ENCODE data around the gene PTGDR. TPM values are rescaled to one million over a fixed set of nuclear protein-coding genes. Genes with fewer than 3 reads are reported as not detected.

The PTGDR gene
- total and polyA plus RNA-seq, 2 donors (not counting 1 experiment from before 2014, with no cell fraction given), result 0.08 TPM; not detected in 1

DNA sequence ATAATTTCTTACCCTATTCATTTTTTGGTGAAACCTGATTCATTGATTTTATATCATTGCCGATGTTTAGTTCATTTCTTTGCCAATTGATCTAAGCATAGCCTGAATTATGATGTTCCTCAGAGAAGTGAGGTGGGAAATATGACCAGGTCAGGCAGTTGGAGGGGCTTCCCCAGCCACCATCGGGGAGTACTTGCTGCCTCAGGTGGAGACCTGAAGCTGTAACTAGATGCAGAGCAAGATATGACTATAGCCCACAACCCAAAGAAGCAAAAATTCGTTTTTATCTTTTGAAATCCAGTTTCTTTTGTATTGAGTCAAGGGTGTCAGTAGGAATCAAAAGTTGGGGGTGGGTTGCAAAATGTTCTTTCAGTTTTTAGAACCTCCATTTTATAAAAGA, 7.9 kb downstream of the PTGDR start:
- no peak overlapping the region for H3K4me2 ChIP-seq (ENCODE audit: extremely low read depth, insufficient read depth, low read length)
- DNase-seq (ENCODE audit: low read depth in 2 of 2), result no peak
- no peaks in the 10 kb centered on the region for H3K36me3 ChIP-seq (ENCODE audit: control insufficient read depth, insufficient read depth, low read length)
- no peak overlapping the region for H3K27ac ChIP-seq (ENCODE audit: insufficient read depth, low read length)
- H2AFZ ChIP-seq (ENCODE audit: low read length), result no peak overlapping the region
- H3K9ac ChIP-seq (ENCODE audit: insufficient read depth, low read length), result no peak overlapping the region
- no peaks in the 10 kb centered on the region for H3K79me2 ChIP-seq (ENCODE audit: control insufficient read depth, insufficient read depth, low read length)
- no peaks in the 10 kb centered on the region for H3K27me3 ChIP-seq (ENCODE audit: control insufficient read depth, insufficient read depth, low read length)
- H3K4me3 ChIP-seq (replicated peaks in 1 of 4; ENCODE audit: control extremely low read depth in 1 of 4, insufficient read depth in 1 of 4, low read depth in 3 of 4, low read length in 4 of 4), result no peak overlapping the region
- H3K9me3 ChIP-seq (ENCODE audit: control insufficient read depth, insufficient read depth, low read depth, low read length), result no peaks in the 10 kb centered on the region
- no peaks in the 10 kb centered on the region for H4K20me1 ChIP-seq (ENCODE audit: control insufficient read depth, extremely low read depth, insufficient read depth, low read length)
- H3K4me1 ChIP-seq (ENCODE audit: control insufficient read depth, extremely low read depth, insufficient read depth, low read length), result no peaks in the 10 kb centered on the region
- TF ChIP-seq EZH2 (IDR thresholded peaks at IDR 0.05; ENCODE audit: low read length, missing control alignments), result no peak
- TF ChIP-seq CTCF (conservative IDR thresholded peaks at IDR 0.05 in 1 of 2, IDR thresholded peaks at IDR 0.05 in 1 of 2; ENCODE audit: low read depth in 1 of 2, low read length in 2 of 2), result no peak

- no peaks in the 10 kb centered on the region for H3K79me2 ChIP-seq (ENCODE audit: control insufficient read depth, insufficient read depth, low read length)
- TF ChIP-seq EZH2 (IDR thresholded peaks at IDR 0.05; ENCODE audit: low read length, missing control alignments) (no peak), CTCF (conservative IDR thresholded peaks at IDR 0.05 in 1 of 2, IDR thresholded peaks at IDR 0.05 in 1 of 2; ENCODE audit: low read depth in 1 of 2, low read length in 2 of 2) (no peak)
- no peak overlapping the region for H3K4me2 ChIP-seq (ENCODE audit: extremely low read depth, insufficient read depth, low read length)
- no peak for DNase-seq (ENCODE audit: low read depth in 2 of 2)
- no peak overlapping the region for H3K4me3 ChIP-seq (replicated peaks in 1 of 4; ENCODE audit: control extremely low read depth in 1 of 4, insufficient read depth in 1 of 4, low read depth in 3 of 4, low read length in 4 of 4)
- H3K9me3 ChIP-seq (ENCODE audit: control insufficient read depth, insufficient read depth, low read depth, low read length), result no peaks in the 10 kb centered on the region
- no peaks in the 10 kb centered on the region for H3K36me3 ChIP-seq (ENCODE audit: control insufficient read depth, insufficient read depth, low read length)
- H3K4me1 ChIP-seq (ENCODE audit: control insufficient read depth, extremely low read depth, insufficient read depth, low read length), result no peaks in the 10 kb centered on the region
- H3K9ac ChIP-seq (ENCODE audit: insufficient read depth, low read length), result no peak overlapping the region
- H2AFZ ChIP-seq (ENCODE audit: low read length), result no peak overlapping the region
- H4K20me1 ChIP-seq (ENCODE audit: control insufficient read depth, extremely low read depth, insufficient read depth, low read length), result no peaks in the 10 kb centered on the region
- no peaks in the 10 kb centered on the region for H3K27me3 ChIP-seq (ENCODE audit: control insufficient read depth, insufficient read depth, low read length)
- H3K27ac ChIP-seq (ENCODE audit: insufficient read depth, low read length), result no peak overlapping the region
Observed at GRCh38 chr14:52277552-52277951, 10.1 kb downstream of the PTGDR start.

DNA sequence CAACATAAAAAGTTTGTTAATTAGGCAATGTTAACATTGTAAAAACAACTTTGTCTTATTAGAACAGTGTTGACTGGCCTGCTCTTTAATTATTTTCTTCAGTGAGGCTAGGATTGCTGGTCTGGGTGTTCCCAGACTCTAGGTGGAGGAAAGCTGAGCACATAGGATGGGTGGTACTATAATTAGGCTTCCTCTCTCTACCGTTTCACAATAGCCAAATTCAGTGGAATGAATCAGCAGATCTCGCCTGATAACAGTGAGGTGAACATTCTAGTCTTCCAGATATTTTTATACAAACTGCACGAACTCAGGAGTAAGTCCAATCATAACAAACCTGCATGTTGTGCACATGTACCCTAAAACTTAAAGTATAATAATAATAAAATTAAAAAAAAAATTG, 11.9 kb downstream of the PTGDR start:
- Histone ChIP-seq H3K4me2 (ENCODE audit: extremely low read depth, insufficient read depth, low read length) (no peak overlapping the region), H3K9ac (ENCODE audit: insufficient read depth, low read length) (no peak overlapping the region), H3K36me3 (ENCODE audit: control insufficient read depth, insufficient read depth, low read length) (no peaks in the 10 kb centered on the region), H3K9me3 (ENCODE audit: control insufficient read depth, insufficient read depth, low read depth, low read length) (no peaks in the 10 kb centered on the region), H3K27ac (ENCODE audit: insufficient read depth, low read length) (no peak overlapping the region), H4K20me1 (ENCODE audit: control insufficient read depth, extremely low read depth, insufficient read depth, low read length) (no peaks in the 10 kb centered on the region), H3K4me3 (replicated peaks in 1 of 4; ENCODE audit: control extremely low read depth in 1 of 4, insufficient read depth in 1 of 4, low read depth in 3 of 4, low read length in 4 of 4) (no peak overlapping the region), H3K4me1 (ENCODE audit: control insufficient read depth, extremely low read depth, insufficient read depth, low read length) (no peaks in the 10 kb centered on the region), H2AFZ (ENCODE audit: low read length) (no peak overlapping the region), H3K79me2 (ENCODE audit: control insufficient read depth, insufficient read depth, low read length) (no peaks in the 10 kb centered on the region), H3K27me3 (ENCODE audit: control insufficient read depth, insufficient read depth, low read length) (no peaks in the 10 kb centered on the region)
- no peak for TF ChIP-seq EZH2 (IDR thresholded peaks at IDR 0.05; ENCODE audit: low read length, missing control alignments)
- TF ChIP-seq CTCF (conservative IDR thresholded peaks at IDR 0.05 in 1 of 2, IDR thresholded peaks at IDR 0.05 in 1 of 2; ENCODE audit: low read depth in 1 of 2, low read length in 2 of 2), result no peak
- DNase-seq (ENCODE audit: low read depth in 2 of 2), result peak; percentile 63 to 78

All from fibroblast of lung (primary cell).